GM21528 (cell line): ENCODE data around the gene DUSP22.
"Not testable (repeated sequence)": the region's sequence is repeated elsewhere in the genome, so short reads cannot be mapped to it uniquely, and the experiment has no call there.

ENCODE experiments used
- ATAC-seq: cut with Tn5 transposase; IDR thresholded peaks from one replicate; pipeline ENCODE4 v1.9.1; 2021; ENCODE audit warnings: mild to moderate bottlenecking, moderate library complexity; ENCODE audit not compliant: unreplicated experiment, low FRiP score

The DUSP22 gene

DNA sequence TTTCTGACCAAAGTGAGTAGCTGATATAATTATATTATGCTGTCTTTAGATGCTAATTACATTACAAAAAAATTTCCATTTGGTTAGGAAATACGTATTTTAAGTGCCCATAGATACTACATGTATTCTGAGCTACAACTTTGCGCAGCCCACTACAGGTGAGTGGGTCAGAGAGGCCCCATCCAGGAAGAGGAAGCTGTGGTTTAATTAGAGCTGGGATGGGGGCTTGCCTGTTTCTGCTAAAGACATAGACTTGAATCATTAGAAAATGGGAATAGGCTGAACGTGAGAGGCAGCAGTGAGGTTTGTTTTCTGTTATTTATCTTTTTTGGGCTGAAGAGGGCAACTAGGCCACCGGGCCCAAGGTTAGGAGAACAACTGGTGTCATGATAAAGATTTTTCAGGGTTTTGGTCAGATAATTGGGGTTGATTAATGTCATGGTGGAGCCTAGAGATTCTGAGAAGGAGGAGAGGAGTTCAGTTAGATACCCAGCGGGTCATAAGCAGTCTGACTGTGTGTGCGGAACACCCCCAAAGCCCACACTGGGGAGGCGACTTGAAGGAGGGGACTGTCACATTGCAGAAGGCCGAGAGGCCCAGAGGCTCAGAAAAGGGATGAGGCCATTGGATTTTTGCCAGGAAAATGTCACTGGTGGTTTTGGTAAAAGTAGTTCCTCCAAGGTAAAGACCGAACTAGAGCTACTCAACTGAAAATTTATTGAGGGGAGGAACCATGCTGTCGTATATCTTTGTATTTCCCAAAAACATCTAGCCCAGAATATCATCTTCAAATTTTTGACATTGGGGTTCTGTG is 84.7 kb downstream of the DUSP22 start:
- no peak for ATAC-seq

DNA sequence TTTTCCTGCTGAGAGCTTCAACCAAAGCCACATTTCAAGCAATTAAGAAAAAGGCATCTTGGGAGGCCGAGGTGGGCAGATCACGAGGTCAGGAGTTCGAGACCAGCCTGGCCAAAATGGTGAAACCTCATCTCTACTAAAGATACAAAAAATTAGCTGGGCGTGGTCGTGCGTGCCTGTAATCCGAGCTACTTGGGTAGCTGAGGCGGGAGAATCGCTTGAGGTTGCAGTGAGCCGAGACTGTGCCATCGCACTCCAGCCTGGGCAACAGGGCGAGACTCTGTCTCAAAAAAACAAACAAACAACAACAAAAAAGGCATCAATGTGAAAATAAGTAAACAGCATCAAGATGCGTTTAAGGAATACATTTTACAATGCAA is 85.3 kb downstream of the DUSP22 start:
- not testable (repeated sequence) for ATAC-seq

DNA sequence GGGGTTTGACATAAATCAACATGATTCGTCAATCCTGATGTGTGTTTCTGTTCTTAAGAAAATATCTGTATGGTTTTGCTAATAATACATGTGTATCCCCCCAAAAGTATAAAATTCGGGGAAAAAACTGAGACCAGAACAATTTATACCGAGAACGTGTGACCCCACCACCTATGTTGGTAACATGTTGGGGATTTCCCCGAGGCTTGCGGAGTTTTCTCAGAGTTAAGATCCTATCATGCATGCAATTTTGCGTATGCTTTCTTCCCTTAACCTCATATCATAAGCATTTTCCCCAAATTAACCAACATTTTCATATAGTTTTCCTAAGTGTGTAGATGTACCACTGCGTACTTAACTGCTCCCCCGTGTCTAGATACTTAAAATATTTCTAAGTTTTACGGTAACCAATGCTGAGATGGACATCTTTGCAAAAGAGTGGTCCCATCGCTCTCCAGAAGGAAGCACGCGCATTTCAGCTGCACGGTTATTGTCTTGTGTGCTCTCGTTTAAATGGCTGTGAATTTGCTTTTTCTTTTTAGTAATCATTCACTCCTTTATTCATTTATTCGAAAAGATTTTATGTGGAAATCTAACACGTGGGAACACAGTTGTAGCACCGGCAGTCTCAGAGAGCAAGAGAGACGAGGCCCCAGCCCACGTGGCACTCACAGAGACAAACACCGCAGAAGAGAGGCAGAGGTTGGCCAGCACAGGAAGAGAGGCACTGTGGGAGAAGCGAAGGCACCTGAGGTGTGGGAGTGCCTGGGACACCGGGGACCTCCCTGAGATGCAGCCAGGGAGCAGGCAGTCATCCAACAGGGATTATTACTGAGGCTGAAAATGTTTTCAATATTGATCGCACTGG is 86.0 kb downstream of the DUSP22 start:
- ATAC-seq = no peak

- ATAC-seq = no peak
Observed at GRCh38 chr6:378958-379409, 86.7 kb downstream of the DUSP22 start.

- no peak for ATAC-seq
Observed at GRCh38 chr6:379410-380181, 87.3 kb downstream of the DUSP22 start.

DNA sequence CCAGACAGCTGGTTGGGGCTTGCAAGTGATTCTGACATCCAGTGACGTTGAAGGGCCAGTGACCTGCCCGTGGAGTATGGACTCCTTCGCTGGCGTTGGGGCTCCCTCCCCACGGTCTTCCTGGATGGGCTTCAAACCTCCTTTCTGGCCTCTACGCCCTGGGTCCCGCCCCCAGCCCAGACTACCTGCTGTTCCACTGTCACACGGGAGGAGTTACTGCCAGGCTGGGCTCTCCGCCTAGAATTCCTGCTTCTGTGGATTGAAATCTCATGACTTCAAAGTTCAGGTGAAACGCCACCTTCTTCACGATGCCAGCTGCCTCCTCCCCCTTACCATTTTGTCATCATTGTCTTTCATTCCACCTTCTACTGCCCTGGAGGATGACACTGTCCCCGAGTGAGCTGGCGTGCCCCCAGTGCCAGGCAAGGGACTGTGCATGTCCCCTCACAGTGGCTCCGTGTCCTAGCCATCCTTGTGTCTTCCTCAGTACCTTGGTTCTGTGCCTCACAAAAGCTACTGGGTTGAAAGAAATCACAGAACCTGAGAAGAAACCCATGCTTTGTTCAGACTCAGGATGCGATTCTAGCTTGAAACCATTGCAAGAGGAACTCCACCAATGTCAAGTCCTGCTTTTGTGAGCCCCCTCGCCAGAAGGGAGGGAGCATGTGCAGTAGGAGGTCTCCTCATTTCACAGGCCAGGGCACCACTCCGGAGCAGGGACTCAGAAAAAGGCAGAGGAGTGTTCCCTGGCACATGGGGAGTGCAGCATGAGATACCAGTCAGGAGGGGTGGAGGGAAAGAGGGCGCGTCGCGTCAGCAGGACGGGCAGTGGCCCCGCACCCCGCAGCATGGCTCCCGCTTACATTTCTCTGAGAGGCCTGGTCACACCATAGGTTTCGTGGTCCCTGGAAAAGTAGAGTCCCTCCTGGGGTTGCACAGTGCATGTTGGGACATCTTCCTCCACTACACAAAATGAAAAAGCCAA is 88.2 kb downstream of the DUSP22 start:
- no peak for ATAC-seq

GRCh38 chr6:381742-382461 is 89.6 kb downstream of the DUSP22 start:
- no peak for ATAC-seq

DNA sequence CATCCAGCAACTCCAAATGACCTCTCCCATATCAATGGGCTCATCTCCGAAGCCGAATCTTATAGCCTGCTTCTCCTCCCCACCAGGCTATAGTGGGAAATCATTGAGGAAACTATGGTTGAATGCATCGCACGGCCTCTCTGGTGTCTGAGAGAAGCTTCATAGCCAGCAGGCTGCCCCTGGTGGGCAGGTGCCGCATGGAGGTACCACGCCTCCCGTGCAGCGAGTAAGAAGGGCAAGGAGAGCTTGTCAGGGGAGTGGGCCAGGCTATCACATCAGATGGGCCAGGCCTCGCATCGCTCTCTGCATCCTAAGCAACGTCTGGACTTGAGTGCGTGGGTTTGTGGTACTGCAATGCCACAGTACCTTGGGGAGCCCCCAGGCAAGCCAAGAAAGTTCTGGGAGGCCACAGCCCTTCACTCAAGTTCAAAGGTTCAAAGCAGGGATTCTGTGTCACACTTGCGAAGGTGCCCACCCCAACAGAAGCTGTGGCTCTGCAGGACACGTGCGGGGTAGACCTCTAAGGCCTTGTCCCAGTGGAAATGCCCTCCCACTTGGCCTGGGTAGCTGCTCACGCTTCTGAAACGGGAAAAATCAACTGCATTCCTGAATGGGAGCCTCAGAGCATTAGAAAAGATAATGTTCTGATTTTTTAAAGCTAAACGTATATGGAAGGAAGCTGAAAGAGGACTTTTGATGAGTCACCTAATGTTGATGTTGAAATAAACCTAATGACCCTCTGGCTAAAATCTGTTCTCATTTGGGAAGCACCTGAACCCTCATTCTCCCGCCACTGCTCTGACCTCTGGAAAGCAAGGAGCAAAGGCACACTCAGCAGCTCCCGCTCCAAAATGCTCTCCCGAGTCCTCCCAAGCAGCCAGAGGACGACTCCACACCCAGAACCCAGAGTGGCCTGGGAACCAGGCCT is 90.9 kb downstream of the DUSP22 start:
- no peak for ATAC-seq

- ATAC-seq = no peak
Observed at GRCh38 chr6:383856-384255, 91.6 kb downstream of the DUSP22 start.

GRCh38 chr6:384898-385297 is 92.6 kb downstream of the DUSP22 start:
- no peak for ATAC-seq

DNA sequence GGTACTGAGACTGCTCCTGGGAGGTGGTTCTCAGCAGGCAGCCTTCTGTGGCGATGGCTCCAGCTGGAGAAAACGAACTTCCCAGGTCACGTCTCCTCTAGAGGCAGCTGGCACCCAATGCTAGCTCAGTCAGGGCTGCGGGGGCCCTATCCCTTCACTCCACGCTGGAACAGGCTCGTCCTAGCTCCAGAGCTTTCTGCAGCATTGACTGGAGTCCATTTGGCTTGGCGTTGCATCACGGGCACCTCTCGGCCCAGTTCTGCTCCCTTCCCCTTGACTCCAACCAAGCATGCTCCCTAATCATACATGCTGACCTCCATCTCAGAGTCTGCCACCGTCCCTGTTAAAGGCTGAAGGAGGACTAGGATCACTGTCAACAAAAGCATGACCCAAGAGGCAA is 93.3 kb downstream of the DUSP22 start:
- no peak for ATAC-seq

- no peak for ATAC-seq
Observed at GRCh38 chr6:386688-387266, 94.5 kb downstream of the DUSP22 start.

DNA sequence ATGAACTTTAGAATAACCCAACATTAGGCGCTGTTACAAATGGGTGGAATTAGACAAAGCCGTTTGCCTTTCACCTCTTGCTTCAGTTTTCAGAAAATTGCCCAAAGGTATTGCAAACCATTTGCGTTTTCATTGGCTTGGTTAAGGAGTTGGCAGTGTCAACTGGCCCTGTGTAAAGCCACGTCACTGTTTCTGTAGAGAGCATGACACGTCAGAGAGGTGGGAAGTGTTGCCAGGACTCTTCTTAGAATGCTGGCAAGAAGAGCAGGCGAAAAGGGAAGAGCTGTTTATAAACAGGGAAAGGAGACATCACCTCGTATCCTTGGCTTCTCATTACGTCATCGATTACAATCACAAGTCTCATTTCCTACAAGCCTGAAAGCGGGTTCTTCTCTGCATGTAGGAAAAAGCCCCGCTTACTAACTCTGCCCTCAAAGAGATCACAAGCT is 95.0 kb downstream of the DUSP22 start:
- no peak for ATAC-seq

GRCh38 chr6:388202-388903 is 96.1 kb downstream of the DUSP22 start:
- no peak for ATAC-seq

DNA sequence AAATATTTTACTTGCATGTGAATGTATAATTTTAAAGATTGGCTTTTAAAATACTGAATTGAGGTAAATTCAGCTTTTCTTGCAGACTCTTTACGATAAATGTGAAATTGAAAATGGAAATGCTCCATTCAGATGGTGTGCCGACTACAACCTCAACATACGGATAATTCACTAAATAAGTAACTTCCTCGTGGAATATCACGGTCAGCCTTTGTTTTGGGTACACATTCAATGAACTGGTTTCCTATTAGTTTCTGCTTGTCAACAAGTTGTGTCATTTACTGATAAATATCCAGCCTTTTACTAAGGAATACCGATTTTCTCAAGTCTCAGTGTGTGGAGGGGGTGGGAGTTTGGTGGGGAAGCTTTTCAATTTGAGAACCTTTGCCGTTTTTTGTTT is 96.9 kb downstream of the DUSP22 start:
- no peak for ATAC-seq

GRCh38 chr6:389622-390021 is 97.3 kb downstream of the DUSP22 start:
- ATAC-seq = peak; percentile 35
